OCI-LY3 (cell line): ENCODE measurements around the gene ASCL5.

Experiments
- H2AFZ ChIP-seq: fragments of 200-600, 300-600 bp; shearing (Covaris generic); 2 replicates; pipeline ENCODE4 v1.6.0; 2014; ENCODE audit warnings: antibody characterized with exemption, low read depth, low read length
- H3K27ac ChIP-seq: fragments of 200-600, 300-600 bp; sonication (generic); 2 replicates; pipeline ENCODE4 v1.5.1; 2014; ENCODE audit warnings: mild to moderate bottlenecking, low read length, moderate library complexity, mixed read lengths
- H3K27me3 ChIP-seq: fragments of 200-600, 300-600 bp; sonication (generic); 2 replicates; pipeline ENCODE4 v1.6.1; 2014; ENCODE audit warnings: low read depth, low read length, mixed read lengths
- H3K36me3 ChIP-seq: fragments of 200-600, 300-600 bp; sonication (generic); replicated peaks from 2 replicates; pipeline ENCODE3; 2014; ENCODE audit warnings: low read depth, low read length, mixed read lengths
- H3K4me1 ChIP-seq: fragments of 300-600, 200-600 bp; sonication (generic); 2 replicates; pipeline ENCODE4 v1.6.1; 2014; ENCODE audit warnings: low read length, mixed read lengths
- H3K4me2 ChIP-seq: fragments of 200-600, 300-600 bp; sonication (generic); 2 replicates; pipeline ENCODE4 v1.6.1; 2014; ENCODE audit warnings: low read length, mixed read lengths
- H3K4me3 ChIP-seq: fragments of 300-600, 200-600 bp; sonication (generic); 2 replicates; pipeline ENCODE4 v1.5.1; 2014; ENCODE audit warnings: antibody characterized with exemption, mild to moderate bottlenecking, low read length, moderate library complexity
- H3K79me2 ChIP-seq: fragments of 300-600, 200-600 bp; shearing (Covaris generic); 2 replicates; pipeline ENCODE4 v1.6.1; 2014; ENCODE audit warnings: mild to moderate bottlenecking, low read length, mixed read lengths
- H3K9ac ChIP-seq: fragments of 300-600, 200-600 bp; shearing (Covaris generic); 2 replicates; pipeline ENCODE4 v1.6.0; 2014; ENCODE audit warnings: mild to moderate bottlenecking, low read length, moderate library complexity
- H3K9me3 ChIP-seq: fragments of 200-600, 300-600 bp; shearing (Covaris generic); 2 replicates; pipeline ENCODE4 v1.6.1; 2014; ENCODE audit warnings: low read length, mixed read lengths; ENCODE audit not compliant: insufficient read depth
- H4K20me1 ChIP-seq: fragments of 200-600, 300-600 bp; sonication (generic); 2 replicates; pipeline ENCODE4 v1.6.1; 2016; ENCODE audit warnings: low read length, mixed read lengths; ENCODE audit not compliant: insufficient read depth
- CTCF ChIP-seq: fragments of 200-600, 300-600 bp; sonication (generic); IDR thresholded peaks from 2 replicates; pipeline ENCODE4 v1.5.1; 2014; ENCODE audit warnings: antibody characterized with exemption, low read length, low read depth
- EZH2phosphoT487 ChIP-seq: fragments of 200-600 bp; shearing (Covaris generic); IDR thresholded peaks from 2 replicates; pipeline ENCODE4 v1.6.1; 2018; ENCODE audit warnings: antibody characterized with exemption, mixed run types, low read depth

Gene ASCL5

GRCh38 chr1:201065686-201066085 lies 61.3 kb downstream of the ASCL5 start:
- Histone ChIP-seq H3K27ac (no peak overlapping the region), H3K9ac (no peak overlapping the region), H3K79me2 (no peaks in the 10 kb centered on the region), H3K27me3 (peaks cover 38% of the 10 kb centered on the region), H4K20me1 (no peaks in the 10 kb centered on the region), H2AFZ (no peak overlapping the region), H3K4me1 (peaks cover 4% of the 10 kb centered on the region; the same call in 1 of the 2 replicates), H3K4me2 (no peak overlapping the region), H3K4me3 (no peak overlapping the region), H3K9me3 (no peaks in the 10 kb centered on the region), H3K36me3 (no peaks in the 10 kb centered on the region)
- no peak for TF ChIP-seq EZH2phosphoT487
- no peak for TF ChIP-seq CTCF

GRCh38 chr1:201064806-201065205 lies 62.2 kb downstream of the ASCL5 start:
- Histone ChIP-seq H4K20me1 (no peaks in the 10 kb centered on the region), H3K27me3 (peaks cover 29% of the 10 kb centered on the region), H3K9ac (no peak overlapping the region), H3K27ac (no peak overlapping the region), H3K9me3 (no peaks in the 10 kb centered on the region), H2AFZ (no peak overlapping the region), H3K36me3 (no peaks in the 10 kb centered on the region), H3K79me2 (no peaks in the 10 kb centered on the region), H3K4me3 (no peak overlapping the region), H3K4me2 (no peak overlapping the region), H3K4me1 (peaks cover 4% of the 10 kb centered on the region; the same call in 1 of the 2 replicates)
- no peak for TF ChIP-seq EZH2phosphoT487
- TF ChIP-seq CTCF = no peak
